Right lobe of liver (tissue), 4 donors: ENCODE data around the gene CACNA1C.

Experiments
- CTCF ChIP-seq, 4 donors: fragments of 200-600 bp in 3 of 4; fragments of 450-650 bp in 1 of 4; IDR thresholded peaks; one replicate each; pipeline versions ENCODE4 v1.5.1 to v1.8.0; 2016 to 2022; ENCODE audit warnings: antibody characterized with exemption in 4 of 4, mild to moderate bottlenecking in 2 of 4
- POLR2A ChIP-seq: fragments of 450-650 bp; IDR thresholded peaks from one replicate; pipeline ENCODE4 v1.6.1; 2017; ENCODE audit warnings: antibody characterized with exemption, mild to moderate bottlenecking
- donor health status: DM: no; HTN: no; CAD: no.
- donor health status: DM: no; HTN: no; CAD: no.
- donor health status: DM: no; HTN: yes; CAD: no.

GRCh38 chr12:2325519-2325918 lies 272.7 kb downstream of the CACNA1C start:
- TF ChIP-seq CTCF (IDR thresholded peaks at IDR 0.05) (no peak), POLR2A (no peak)
